A673 (cell line): ENCODE results near the gene UFSP2.

Experiments used
- CTCF ChIP-seq: fragments of 300-800, 200-600 bp; sonication (generic); conservative IDR thresholded peaks from 2 replicates; pipeline ENCODE4 v1.5.1; 2017; ENCODE audit warnings: low read depth, mild to moderate bottlenecking, antibody characterized with exemption, low read length, moderate library complexity, mixed read lengths
- EZH2 ChIP-seq: fragments of 200-600 bp; sonication (generic); IDR thresholded peaks from 2 replicates; pipeline ENCODE4 v1.6.1; 2017; ENCODE audit warnings: borderline replicate concordance, low read depth, mild to moderate bottlenecking, mixed read lengths, antibody characterized with exemption, low read length; ENCODE audit not compliant: poor library complexity, severe bottlenecking

GRCh38 chr4:185387957-185388356, 37.8 kb downstream of the UFSP2 start:
- TF ChIP-seq CTCF: no peak
- no peak for TF ChIP-seq EZH2
